Lung (tissue), 16 donors: ENCODE results near the gene KCNJ15. TPM values are rescaled to one million over a fixed set of nuclear protein-coding genes. Genes with fewer than 3 reads are reported as not detected.

Experiments
- ATAC-seq: fragments of 200-7000 bp; cut with Tn5 transposase; one replicate; pipeline ENCODE4 v1.9.1; 2020; ENCODE audit warnings: moderate number of reproducible peaks; ENCODE audit not compliant: insufficient read depth, low FRiP score
- DNase-seq, 3 donors: peaks; one replicate each; pipeline ENCODE4 v3.0.0-alpha.2; 2013 to 2017
- H3K27ac ChIP-seq, 2 donors: one replicate each; pipeline ENCODE4 v1.5.1; 2013; ENCODE audit warnings: mild to moderate bottlenecking in 2 of 2, moderate library complexity in 2 of 2, control low read depth in 1 of 2, inconsistent platforms in 1 of 2, low read depth in 1 of 2, low read length in 1 of 2
- H3K27me3 ChIP-seq, 3 donors: one replicate each; pipeline ENCODE4 v1.5.1; 2013; ENCODE audit warnings: low read length in 2 of 3; ENCODE audit not compliant: control insufficient read depth in 3 of 3, insufficient read depth in 3 of 3
- H3K36me3 ChIP-seq, 4 donors: one replicate each; pipeline ENCODE4 v1.5.1; 2013; ENCODE audit warnings: low read length in 4 of 4, mild to moderate bottlenecking in 1 of 4, moderate library complexity in 1 of 4; ENCODE audit not compliant: control insufficient read depth in 4 of 4, insufficient read depth in 4 of 4
- H3K4me1 ChIP-seq, 5 donors: one replicate each; pipeline ENCODE4 v1.5.1; 2013; ENCODE audit warnings: low read length in 5 of 5, mild to moderate bottlenecking in 2 of 5, moderate library complexity in 1 of 5; ENCODE audit not compliant: control insufficient read depth in 5 of 5, insufficient read depth in 5 of 5
- H3K4me3 ChIP-seq: one replicate; pipeline ENCODE4 v1.5.1; 2013; ENCODE audit warnings: mild to moderate bottlenecking, control low read depth, moderate library complexity
- H3K9ac ChIP-seq, 2 donors: one replicate each; pipeline ENCODE4 v1.5.1; 2013; ENCODE audit warnings: low read length in 2 of 2, control low read depth in 1 of 2; ENCODE audit not compliant: insufficient read depth in 1 of 2
- H3K9me3 ChIP-seq, 4 donors: one replicate each; pipeline ENCODE4 v1.5.1; 2013; ENCODE audit warnings: low read length in 3 of 4, mild to moderate bottlenecking in 1 of 4, moderate library complexity in 1 of 4; ENCODE audit not compliant: control insufficient read depth in 4 of 4, insufficient read depth in 3 of 4
- CTCF ChIP-seq: IDR thresholded peaks from 2 replicates; pipeline ENCODE4 v1.5.1; 2012; ENCODE audit warnings: mild to moderate bottlenecking; ENCODE audit errors: control extremely low read depth, extremely low read depth
- WGBS, 2 donors: extraction: QIAGEN DNeasy Blood & Tissue Kit; methylation state at CpG; one replicate each; pipeline ENCODE4 v1.1.7; 2013; 5-methylcytosine and 5-hydroxymethylcytosine counted together
- long read RNA-seq, 5 donors: transcript quantifications; one replicate each; lab custom pipeline, GENCODE V29; 2026
- polyA plus RNA-seq, 2 donors: library from polyadenylated mRNA; stranded (reverse); fragments of 200-250 nt; gene quantifications; one replicate each; pipeline ENCODE4 v1.2.1, GENCODE V29; 2013
- total RNA-seq, 2 donors: library from RNA; depleted of rRNA in 1 of 2; stranded (reverse); fragments of >200 nt in 1 of 2; gene quantifications; one replicate each; pipeline ENCODE4 v1.2.1, GENCODE V29; 2014 to 2021
- donor health status: control.
- donor health status: control.
- donor health status: Bipolar disorder and iron deficiency.
- donor health status: healthy.
- donor health status: DM: yes; HTN: yes; CAD: no.

Gene KCNJ15
- 10 to 100 TPM; 76.4 to 79.1 TPM for total RNA-seq
- polyA plus RNA-seq, result 10 to 100 TPM; 28.2 to 46.7 TPM
- long read RNA-seq, donor 1, full-length matches to known transcripts, result 15 of 60 reads
- long read RNA-seq, donor 1, partial matches to known transcripts, result 45 of 60 reads
- long read RNA-seq, donor 1, other reads (novel, unspliced or antisense), result 0 of 60 reads
- long read RNA-seq, donor 2, full-length matches to known transcripts, result 8 of 13 reads
- long read RNA-seq, donor 2, partial matches to known transcripts, result 5 of 13 reads
- long read RNA-seq, donor 2, other reads (novel, unspliced or antisense), result 0 of 13 reads
- long read RNA-seq, donor 3, transcript KCNJ15-208 (3 exons, 2,583 nt), result major isoform, 7 of 8 reads
- long read RNA-seq, donor 3, partial matches to known transcripts, result 0 of 8 reads
- long read RNA-seq, donor 3, other reads (novel, unspliced or antisense), result 0 of 8 reads
- long read RNA-seq, donor 4, result 0 reads
- long read RNA-seq, donor 5, full-length matches to known transcripts, result 7 of 12 reads
- long read RNA-seq, donor 5, partial matches to known transcripts, result 5 of 12 reads
- long read RNA-seq, donor 5, other reads (novel, unspliced or antisense), result 0 of 12 reads

- Histone ChIP-seq H3K36me3 (no peaks in the 10 kb centered on the region), H3K9me3 (no peaks in the 10 kb centered on the region), H3K9ac (peak within 1 kb of the TSS; percentile 16 to 58), H3K4me3 (no peak within 1 kb of the TSS), H3K27ac (peak within 1 kb of the TSS in 1 of 2 donors; percentile 70), H3K27me3 (no peaks in the 10 kb centered on the region), H3K4me1 (peaks cover 0 to 14% (median 8%) of the 10 kb centered on the region in 5 donors)
- TF ChIP-seq CTCF, result no peak
- ATAC-seq (no peak), DNase-seq (no peak)
- WGBS, 2 donors, result 66 to 77% methylated on average over 5 of the region's 5 CpGs
Measured at GRCh38 chr21:38256599-38257302, at the start of gene KCNJ15. Gene KCNJ15, plus strand, starts transcription at chr21:38256991. Its CDS starts 42,271 bp downstream, at chr21:38299262.

GRCh38 chr21:38208118-38208517 lies 48.7 kb upstream of the KCNJ15 start:
- no peak overlapping the region for H3K9ac ChIP-seq
- no peak overlapping the region for H3K4me3 ChIP-seq
- H3K27ac ChIP-seq, result no peak overlapping the region
- DNase-seq (no peak), ATAC-seq (no peak)
- no peaks in the 10 kb centered on the region for H3K4me1 ChIP-seq
- WGBS, 2 donors, result 57 to 59% methylated on average over 6 of the region's 6 CpGs
- H3K9me3 ChIP-seq, result peaks cover 0 to 6% (median 0%) of the 10 kb centered on the region in 4 donors
- H3K36me3 ChIP-seq, result no peaks in the 10 kb centered on the region
- no peaks in the 10 kb centered on the region for H3K27me3 ChIP-seq
- no peak for TF ChIP-seq CTCF

- DNase-seq (no peak), ATAC-seq (no peak)
- no peaks in the 10 kb centered on the region for H3K36me3 ChIP-seq
- H3K9ac ChIP-seq, result no peak overlapping the region
- H3K4me1 ChIP-seq, result no peaks in the 10 kb centered on the region
- H3K27me3 ChIP-seq, result no peaks in the 10 kb centered on the region
- H3K9me3 ChIP-seq, result peaks cover 0 to 6% (median 0%) of the 10 kb centered on the region in 4 donors
- H3K27ac ChIP-seq, result no peak overlapping the region
- H3K4me3 ChIP-seq, result no peak overlapping the region
- no peak for TF ChIP-seq CTCF
- 72 to 89% methylated on average over 3 of the region's 3 CpGs for WGBS, 2 donors
Measured at GRCh38 chr21:38211321-38211720, 45.5 kb upstream of the KCNJ15 start.
